GM19372 (cell line): ENCODE results near the gene MYO7A.

Source experiments
- ATAC-seq: cut with Tn5 transposase; IDR thresholded peaks from one replicate; pipeline ENCODE4 v1.9.1; 2021; ENCODE audit warnings: mild to moderate bottlenecking, low read depth, moderate library complexity; ENCODE audit not compliant: unreplicated experiment

MYO7A gene

DNA sequence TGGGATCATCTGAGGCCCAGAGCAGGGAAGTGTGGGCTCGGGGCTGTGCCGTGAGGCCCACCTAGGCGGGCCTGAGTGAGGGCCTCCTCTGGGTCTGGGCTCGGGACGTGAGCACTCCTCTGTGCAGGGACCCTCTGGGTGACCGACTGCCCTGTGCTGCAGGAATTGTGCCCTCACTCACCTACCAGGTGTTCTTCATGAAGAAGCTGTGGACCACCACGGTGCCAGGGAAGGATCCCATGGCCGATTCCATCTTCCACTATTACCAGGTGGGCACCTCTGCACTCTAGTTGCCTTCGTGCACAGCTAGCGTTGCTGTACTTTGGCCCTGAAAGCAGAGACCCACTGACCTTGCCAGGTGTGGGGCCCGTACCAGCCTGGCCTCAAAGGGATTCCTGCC lies 80.5 kb downstream of the MYO7A start:
- no peak for ATAC-seq

- ATAC-seq, result no peak
Measured at GRCh38 chr11:77209663-77210062, 81.6 kb downstream of the MYO7A start.

DNA sequence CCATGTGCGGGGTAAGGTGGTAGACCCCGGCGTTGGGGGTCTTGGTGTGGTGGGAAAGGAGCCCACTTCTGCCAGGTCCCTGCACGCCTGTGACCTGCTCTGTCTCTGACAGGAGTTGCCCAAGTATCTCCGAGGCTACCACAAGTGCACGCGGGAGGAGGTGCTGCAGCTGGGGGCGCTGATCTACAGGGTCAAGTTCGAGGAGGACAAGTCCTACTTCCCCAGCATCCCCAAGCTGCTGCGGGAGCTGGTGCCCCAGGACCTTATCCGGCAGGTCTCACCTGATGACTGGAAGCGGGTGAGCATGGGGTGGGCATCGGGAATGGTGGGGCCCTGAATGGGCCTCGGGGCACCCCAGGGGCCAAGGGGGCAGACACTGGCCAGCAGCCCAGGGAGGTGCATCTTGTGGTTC lies 83.0 kb downstream of the MYO7A start:
- no peak for ATAC-seq

GRCh38 chr11:77211594-77212251 lies 83.7 kb downstream of the MYO7A start:
- no peak for ATAC-seq

GRCh38 chr11:77212314-77213007 lies 84.4 kb downstream of the MYO7A start:
- no peak for ATAC-seq

DNA sequence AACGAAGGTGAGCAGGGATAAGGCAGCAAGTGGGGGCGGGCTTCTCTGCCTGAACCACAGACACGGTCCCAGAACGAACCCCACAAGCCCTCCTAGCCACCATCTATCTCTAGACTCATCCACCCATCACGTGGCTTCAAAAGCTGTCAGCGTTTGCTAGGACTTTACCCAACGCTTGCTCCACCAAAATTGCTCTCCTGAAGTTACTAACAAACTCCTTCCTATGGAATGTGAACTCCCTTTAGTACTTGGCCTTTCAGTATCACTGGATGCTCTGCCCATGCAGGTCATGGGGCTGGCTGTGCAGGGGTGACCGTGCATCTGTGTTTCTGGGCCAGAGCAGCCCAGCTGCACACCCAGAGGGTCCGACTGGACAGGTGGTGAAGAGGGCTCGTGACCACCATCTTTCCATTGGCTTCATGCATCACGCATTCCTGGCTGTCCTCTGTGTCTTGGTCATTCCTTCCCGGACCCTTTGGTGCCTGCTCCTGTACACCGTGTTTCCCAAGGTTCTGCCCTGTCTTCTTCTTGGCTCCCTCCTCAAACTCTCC lies 85.1 kb downstream of the MYO7A start:
- no peak for ATAC-seq

- ATAC-seq, result no peak
Measured at GRCh38 chr11:77213589-77214428, 85.8 kb downstream of the MYO7A start.

- no peak for ATAC-seq
Measured at GRCh38 chr11:77214557-77214956, 86.5 kb downstream of the MYO7A start.

GRCh38 chr11:77215106-77215505 lies 87.1 kb downstream of the MYO7A start:
- no peak for ATAC-seq

- no peak for ATAC-seq
Measured at GRCh38 chr11:77217156-77217555, 89.1 kb downstream of the MYO7A start.

GRCh38 chr11:77223797-77224196 lies 95.8 kb downstream of the MYO7A start:
- ATAC-seq, result no peak

- no peak for ATAC-seq
Measured at GRCh38 chr11:77230878-77231605, 103.0 kb downstream of the MYO7A start.

GRCh38 chr11:77231800-77232199 lies 103.8 kb downstream of the MYO7A start:
- no peak for ATAC-seq

- no peak for ATAC-seq
Measured at GRCh38 chr11:77232242-77232641, 104.2 kb downstream of the MYO7A start.

GRCh38 chr11:77233011-77233410 lies 105.0 kb downstream of the MYO7A start:
- ATAC-seq, result no peak

GRCh38 chr11:77236901-77237300 lies 108.9 kb downstream of the MYO7A start:
- ATAC-seq, result no peak

GRCh38 chr11:77244277-77245027 lies 116.4 kb downstream of the MYO7A start:
- no peak for ATAC-seq

GRCh38 chr11:77249427-77249826 lies 121.4 kb downstream of the MYO7A start:
- ATAC-seq, result no peak

DNA sequence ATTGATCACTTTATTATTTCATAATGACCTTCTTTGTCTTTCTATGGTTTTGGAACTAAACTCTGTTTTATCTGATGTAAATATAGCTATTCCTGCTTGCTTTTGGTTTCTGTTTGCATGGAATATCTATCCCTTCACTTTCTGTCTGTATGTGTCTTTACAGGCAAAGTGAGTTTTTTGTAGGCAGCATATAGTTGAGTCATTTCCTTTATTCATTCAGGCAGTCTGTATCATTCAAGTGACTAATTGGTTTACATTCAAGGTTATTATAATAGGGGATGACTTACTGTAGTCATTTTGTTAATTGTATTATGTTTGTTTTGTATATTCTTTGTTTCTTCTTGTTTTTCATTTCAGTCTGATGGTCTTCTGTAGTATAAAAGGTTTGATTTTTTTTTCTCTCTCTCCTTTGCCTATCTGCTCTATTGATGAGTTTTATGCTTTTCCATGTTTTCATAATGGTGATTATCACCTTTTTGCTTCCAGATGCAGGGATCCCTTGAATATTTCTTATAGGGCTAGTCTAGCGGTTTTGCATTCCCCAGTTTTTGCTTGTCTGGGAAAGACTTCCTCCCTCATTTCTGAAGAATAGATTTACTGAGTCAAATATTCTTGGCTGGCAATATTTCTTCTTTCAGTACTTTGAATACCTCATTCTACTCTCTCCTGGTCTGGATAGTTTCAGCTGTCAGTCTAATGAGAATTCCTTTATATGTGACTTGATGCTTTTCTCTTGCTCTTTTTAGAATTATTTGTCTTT lies 123.0 kb downstream of the MYO7A start:
- no peak for ATAC-seq
